ENCODE results near the gene BAHCC1. TPM values are rescaled to one million over a fixed set of nuclear protein-coding genes. Genes with fewer than 3 reads are reported as not detected.

Gene BAHCC1
- total and polyA plus RNA-seq, 8 donors: 4.9 to 56.2 (median 9.4) TPM

DNA sequence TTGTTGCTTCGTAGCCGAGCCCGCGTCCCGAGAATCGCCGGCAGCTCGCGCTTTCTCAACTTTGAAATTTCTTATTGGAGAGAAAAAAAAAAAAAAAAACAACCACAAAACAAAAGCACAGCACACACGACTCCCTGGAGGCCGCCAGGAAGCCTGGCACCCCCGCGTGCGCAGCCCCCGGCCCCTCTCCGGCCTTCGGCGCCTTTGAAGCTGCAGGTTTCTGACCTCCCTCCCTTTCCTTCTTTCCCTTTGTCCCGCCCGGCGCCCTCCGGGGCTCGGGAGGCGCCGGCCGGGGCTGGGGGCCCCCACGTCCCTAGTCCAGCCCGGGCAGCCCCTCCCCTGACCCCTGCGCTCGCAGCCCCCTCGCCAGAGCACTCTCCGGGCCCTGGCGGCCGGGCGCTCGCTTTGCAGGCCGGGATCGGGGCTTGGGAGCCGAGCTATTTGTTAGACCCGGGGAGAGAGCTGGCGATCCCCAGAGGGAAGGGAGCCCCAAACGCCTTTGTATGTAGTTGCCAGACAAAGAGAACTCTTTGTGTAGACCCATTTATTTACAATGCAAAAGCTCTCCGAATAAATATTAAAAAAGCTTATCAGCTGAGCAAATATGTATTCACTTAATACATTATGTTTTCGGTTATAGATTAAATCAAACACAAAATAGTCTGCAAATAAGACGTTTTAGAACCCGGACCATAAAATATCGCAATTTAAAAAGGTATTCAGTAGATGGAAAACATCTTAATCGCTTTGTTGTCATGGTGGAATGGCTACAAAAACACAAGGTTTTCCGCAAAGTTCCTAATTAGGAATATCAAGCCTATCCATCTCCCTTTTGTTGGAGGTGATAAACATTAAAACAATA, 2.3 kb downstream of the BAHCC1 start:
- peak; percentile 74 to 89 for DNase-seq
- Histone ChIP-seq H3K36me3 (no peaks in the 10 kb centered on the region), H3K4me1 (peaks cover 33 to 65% (median 54%) of the 10 kb centered on the region in 4 donors), H3K9me3 (no peaks in the 10 kb centered on the region), H3K4me3 (peak overlapping the region; percentile 71 to 79 (median 76)), H3K27ac (peak overlapping the region; percentile 88 to 99 (median 95)), H3K27me3 (peaks cover 0 to 72% (median 25%) of the 10 kb centered on the region in 3 donors)
- 2 to 3% (median 2%) methylated on average over 47 to 49 of the region's 49 CpGs for WGBS, 5 donors
- intact Hi-C loops (cut with DNase I; ENCODE audit: low total_unique reads): no loop called here
- TF ChIP-seq, protein P1, sequence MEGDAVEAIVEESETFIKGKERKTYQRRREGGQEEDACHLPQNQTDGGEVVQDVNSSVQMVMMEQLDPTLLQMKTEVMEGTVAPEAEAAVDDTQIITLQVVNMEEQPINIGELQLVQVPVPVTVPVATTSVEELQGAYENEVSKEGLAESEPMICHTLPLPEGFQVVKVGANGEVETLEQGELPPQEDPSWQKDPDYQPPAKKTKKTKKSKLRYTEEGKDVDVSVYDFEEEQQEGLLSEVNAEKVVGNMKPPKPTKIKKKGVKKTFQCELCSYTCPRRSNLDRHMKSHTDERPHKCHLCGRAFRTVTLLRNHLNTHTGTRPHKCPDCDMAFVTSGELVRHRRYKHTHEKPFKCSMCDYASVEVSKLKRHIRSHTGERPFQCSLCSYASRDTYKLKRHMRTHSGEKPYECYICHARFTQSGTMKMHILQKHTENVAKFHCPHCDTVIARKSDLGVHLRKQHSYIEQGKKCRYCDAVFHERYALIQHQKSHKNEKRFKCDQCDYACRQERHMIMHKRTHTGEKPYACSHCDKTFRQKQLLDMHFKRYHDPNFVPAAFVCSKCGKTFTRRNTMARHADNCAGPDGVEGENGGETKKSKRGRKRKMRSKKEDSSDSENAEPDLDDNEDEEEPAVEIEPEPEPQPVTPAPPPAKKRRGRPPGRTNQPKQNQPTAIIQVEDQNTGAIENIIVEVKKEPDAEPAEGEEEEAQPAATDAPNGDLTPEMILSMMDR (IDR thresholded peaks at IDR 0.05): peak in 2 of 7 experiments; percentile 14 to 23
- peak in 2 of 3 donors; percentile 39 to 41 for TF ChIP-seq POLR2AphosphoS5 (IDR thresholded peaks at IDR 0.05)
- TF ChIP-seq POLR2A (IDR thresholded peaks at IDR 0.05): peak in 1 of 4 donors; percentile 10
- no peak for TF ChIP-seq EP300 (IDR thresholded peaks at IDR 0.05)

GRCh38 chr17:81398176-81398831, 3.0 kb downstream of the BAHCC1 start:
- Histone ChIP-seq H3K27me3 (peaks cover 0 to 65% (median 25%) of the 10 kb centered on the region in 3 donors), H3K27ac (peak overlapping the region; percentile 88 to 99 (median 95)), H3K36me3 (no peaks in the 10 kb centered on the region), H3K4me3 (peak overlapping the region; percentile 71 to 79 (median 76)), H3K9me3 (no peaks in the 10 kb centered on the region), H3K4me1 (peaks cover 38 to 64% (median 58%) of the 10 kb centered on the region in 4 donors)
- intact Hi-C loops (cut with DNase I; ENCODE audit: low total_unique reads): no loop called here
- WGBS, 5 donors: 2 to 12% (median 4%) methylated on average over 43 to 48 of the region's 48 CpGs
- DNase-seq: peak in 1 of 2 donors; percentile 82
- TF ChIP-seq, protein P1 (IDR thresholded peaks at IDR 0.05): no peak
- TF ChIP-seq POLR2A (IDR thresholded peaks at IDR 0.05) (no peak), POLR2AphosphoS5 (IDR thresholded peaks at IDR 0.05) (no peak), EP300 (IDR thresholded peaks at IDR 0.05) (no peak)

GRCh38 chr17:81398832-81399411, 3.7 kb downstream of the BAHCC1 start:
- Histone ChIP-seq H3K4me1 (peaks cover 43 to 68% (median 57%) of the 10 kb centered on the region in 4 donors), H3K4me3 (peak overlapping the region; percentile 71 to 79 (median 76)), H3K27me3 (peaks cover 0 to 59% (median 25%) of the 10 kb centered on the region in 3 donors), H3K9me3 (no peaks in the 10 kb centered on the region), H3K27ac (peak overlapping the region; percentile 88 to 99 (median 95)), H3K36me3 (no peaks in the 10 kb centered on the region)
- 0 to 3% (median 0%) methylated on average over 13 to 46 of the region's 46 CpGs for WGBS, 5 donors
- peak in 1 of 2 donors; percentile 65 for DNase-seq
- TF ChIP-seq, protein P1 (IDR thresholded peaks at IDR 0.05): no peak
- no peak for TF ChIP-seq POLR2AphosphoS5 (IDR thresholded peaks at IDR 0.05)
- no peak for TF ChIP-seq POLR2A (IDR thresholded peaks at IDR 0.05)
- TF ChIP-seq EP300 (IDR thresholded peaks at IDR 0.05): no peak
- intact Hi-C loops (cut with DNase I; ENCODE audit: low total_unique reads): no loop called here
